ENCODE data around the gene ZC3H15.
"Not testable (repeated sequence)": the region's sequence is repeated elsewhere in the genome, so short reads cannot be mapped to it uniquely, and the experiment has no call there.

Gene ZC3H15

DNA sequence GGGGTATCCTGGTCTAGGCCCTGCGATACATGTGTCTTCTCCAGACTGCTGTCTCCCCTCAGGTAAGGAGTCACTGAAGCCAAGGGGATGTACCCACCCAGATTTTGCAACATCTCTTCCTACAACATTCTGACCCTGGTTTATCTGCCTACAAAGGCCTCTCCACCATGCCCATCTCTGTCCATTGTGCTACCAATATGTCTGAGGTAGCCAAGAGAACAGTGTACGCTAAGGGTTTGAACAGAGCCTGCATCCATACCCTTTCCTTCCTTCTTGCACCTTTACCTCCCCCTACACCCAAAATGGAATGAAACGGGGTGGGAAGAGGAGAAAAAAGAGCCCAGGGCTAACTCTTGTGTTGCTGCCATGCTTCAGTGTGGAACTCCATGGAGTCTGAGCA lies 11.9 kb downstream of the ZC3H15 start:
- Histone ChIP-seq H3K9me3 (ENCODE audit: control insufficient read depth, low read length) (no peaks in the 10 kb centered on the region), H3K36me3 (ENCODE audit: control insufficient read depth, insufficient read depth, low read length, severe bottlenecking) (peaks cover 78% of the 10 kb centered on the region), H3K9ac (ENCODE audit: low read length) (no peak overlapping the region), H3K27me3 (replicated peaks; ENCODE audit: control insufficient read depth, insufficient read depth, low read length) (no peaks in the 10 kb centered on the region), H3K4me3 (ENCODE audit: low read length) (no peak overlapping the region), H3K4me1 (ENCODE audit: control insufficient read depth, insufficient read depth, low read length) (no peaks in the 10 kb centered on the region)
- DNase-seq (ENCODE audit: low read depth): no peak

DNA sequence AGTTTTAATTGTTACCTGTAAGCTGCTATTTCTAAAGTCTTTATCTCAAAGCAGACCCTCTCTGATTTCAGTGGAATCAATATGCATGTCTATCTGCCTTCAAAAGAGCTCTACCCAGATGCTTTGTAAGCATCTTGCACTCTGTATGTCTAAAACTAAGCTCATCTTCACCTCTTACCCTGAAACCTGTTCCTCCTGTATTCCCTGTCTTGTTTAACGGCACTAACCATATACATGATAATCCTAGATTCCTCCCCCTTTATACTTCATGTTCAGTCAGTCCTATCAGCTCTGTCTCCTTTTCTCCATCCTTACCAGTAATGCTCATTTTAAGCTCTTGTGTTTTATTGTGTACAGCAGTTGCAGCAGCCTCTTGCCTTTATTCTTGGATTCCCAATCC lies 12.8 kb downstream of the ZC3H15 start:
- H3K9ac ChIP-seq (ENCODE audit: low read length): no peak overlapping the region
- H3K36me3 ChIP-seq (ENCODE audit: control insufficient read depth, insufficient read depth, low read length, severe bottlenecking): peaks cover 82% of the 10 kb centered on the region
- no peaks in the 10 kb centered on the region for H3K9me3 ChIP-seq (ENCODE audit: control insufficient read depth, low read length)
- peaks cover 2% of the 10 kb centered on the region for H3K4me1 ChIP-seq (ENCODE audit: control insufficient read depth, insufficient read depth, low read length)
- H3K27me3 ChIP-seq (replicated peaks; ENCODE audit: control insufficient read depth, insufficient read depth, low read length): no peaks in the 10 kb centered on the region
- H3K4me3 ChIP-seq (ENCODE audit: low read length): no peak overlapping the region
- DNase-seq (ENCODE audit: low read depth): no peak

DNA sequence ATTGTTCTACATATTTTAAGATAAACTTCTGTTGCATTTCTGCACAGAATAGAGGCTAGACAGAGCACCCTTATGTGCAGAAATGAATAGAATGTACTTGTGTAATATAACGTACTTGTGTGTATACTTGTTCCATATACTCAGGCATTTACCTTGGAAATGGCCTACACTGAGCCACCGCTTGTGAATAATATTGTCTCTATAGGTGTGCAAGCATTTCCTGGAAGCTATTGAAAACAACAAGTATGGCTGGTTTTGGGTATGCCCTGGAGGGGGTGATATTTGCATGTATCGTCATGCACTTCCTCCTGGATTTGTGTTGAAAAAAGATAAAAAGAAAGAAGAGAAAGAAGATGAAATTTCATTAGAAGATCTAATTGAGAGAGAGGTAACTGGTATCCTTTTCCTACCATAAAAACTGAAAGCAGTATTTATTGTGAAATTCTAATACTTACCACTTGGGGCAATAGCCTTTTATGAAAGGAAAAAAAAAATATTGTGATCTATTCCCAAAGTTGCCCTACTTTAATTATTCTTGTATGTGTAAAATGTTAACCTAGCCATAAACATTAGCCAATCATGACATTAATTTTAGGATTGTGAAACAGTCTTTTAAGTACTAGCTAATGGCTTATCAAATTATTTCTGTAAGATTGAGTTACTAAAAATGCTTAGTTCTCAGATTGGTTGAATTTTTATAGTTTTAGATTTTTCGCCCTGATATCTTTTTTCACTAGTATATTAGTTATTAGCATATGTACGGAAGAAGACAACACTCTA lies 18.0 kb downstream of the ZC3H15 start:
- Histone ChIP-seq H3K4me1 (ENCODE audit: control insufficient read depth, insufficient read depth, low read length) (peaks cover 16% of the 10 kb centered on the region), H3K27me3 (replicated peaks; ENCODE audit: control insufficient read depth, insufficient read depth, low read length) (no peaks in the 10 kb centered on the region), H3K9me3 (ENCODE audit: control insufficient read depth, low read length) (no peaks in the 10 kb centered on the region), H3K36me3 (ENCODE audit: control insufficient read depth, insufficient read depth, low read length, severe bottlenecking) (peaks cover 92% of the 10 kb centered on the region), H3K9ac (ENCODE audit: low read length) (peak overlapping the region; percentile 13), H3K4me3 (ENCODE audit: low read length) (no peak overlapping the region)
- DNase-seq (ENCODE audit: low read depth): peak; percentile 78

DNA sequence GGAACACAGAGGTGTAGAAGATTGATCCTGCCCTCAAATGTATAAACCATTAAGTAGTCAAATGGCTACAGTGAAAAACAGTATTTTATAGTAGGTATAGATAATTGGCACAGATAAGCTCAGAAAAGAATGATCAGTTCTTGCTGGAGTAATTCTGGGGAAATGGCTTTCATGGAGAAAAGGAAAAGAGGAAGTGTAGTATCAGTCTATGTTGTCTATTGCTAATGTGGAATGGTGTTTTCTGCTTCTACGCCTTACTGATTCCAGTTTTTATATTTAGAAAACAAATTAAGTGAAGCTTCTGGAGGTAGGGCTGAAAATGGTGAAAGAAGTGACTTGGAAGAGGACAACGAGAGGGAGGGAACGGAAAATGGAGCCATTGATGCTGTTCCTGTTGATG lies 22.2 kb downstream of the ZC3H15 start:
- no peak for DNase-seq (ENCODE audit: low read depth)
- Histone ChIP-seq H3K9me3 (ENCODE audit: control insufficient read depth, low read length) (no peaks in the 10 kb centered on the region), H3K36me3 (ENCODE audit: control insufficient read depth, insufficient read depth, low read length, severe bottlenecking) (peaks cover 84% of the 10 kb centered on the region), H3K4me1 (ENCODE audit: control insufficient read depth, insufficient read depth, low read length) (peaks cover 16% of the 10 kb centered on the region), H3K4me3 (ENCODE audit: low read length) (no peak overlapping the region), H3K27me3 (replicated peaks; ENCODE audit: control insufficient read depth, insufficient read depth, low read length) (no peaks in the 10 kb centered on the region), H3K9ac (ENCODE audit: low read length) (no peak overlapping the region)

DNA sequence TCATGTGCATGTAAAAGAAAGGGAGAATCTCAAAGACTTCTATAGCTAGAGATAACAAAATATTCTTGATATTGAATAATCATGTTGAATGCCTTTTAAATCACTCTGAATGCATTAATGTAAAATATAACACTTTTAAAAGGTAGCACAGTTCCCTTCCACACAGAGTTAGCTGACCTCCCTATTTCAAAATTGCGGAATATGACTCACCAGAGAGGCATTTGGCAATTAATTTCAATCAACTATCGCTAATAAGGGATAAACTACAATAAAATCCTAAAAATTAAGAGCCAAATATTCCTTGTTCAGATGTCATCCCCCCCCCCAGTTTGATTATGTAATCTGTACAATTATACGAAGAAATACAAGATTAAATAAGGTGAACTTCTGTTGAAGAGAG lies 29.3 kb downstream of the ZC3H15 start:
- DNase-seq (ENCODE audit: low read depth): no peak
- H3K36me3 ChIP-seq (ENCODE audit: control insufficient read depth, insufficient read depth, low read length, severe bottlenecking): peaks cover 43% of the 10 kb centered on the region
- no peak overlapping the region for H3K9ac ChIP-seq (ENCODE audit: low read length)
- H3K9me3 ChIP-seq (ENCODE audit: control insufficient read depth, low read length): no peaks in the 10 kb centered on the region
- no peaks in the 10 kb centered on the region for H3K27me3 ChIP-seq (replicated peaks; ENCODE audit: control insufficient read depth, insufficient read depth, low read length)
- peaks cover 9% of the 10 kb centered on the region for H3K4me1 ChIP-seq (ENCODE audit: control insufficient read depth, insufficient read depth, low read length)
- H3K4me3 ChIP-seq (ENCODE audit: low read length): no peak overlapping the region

DNA sequence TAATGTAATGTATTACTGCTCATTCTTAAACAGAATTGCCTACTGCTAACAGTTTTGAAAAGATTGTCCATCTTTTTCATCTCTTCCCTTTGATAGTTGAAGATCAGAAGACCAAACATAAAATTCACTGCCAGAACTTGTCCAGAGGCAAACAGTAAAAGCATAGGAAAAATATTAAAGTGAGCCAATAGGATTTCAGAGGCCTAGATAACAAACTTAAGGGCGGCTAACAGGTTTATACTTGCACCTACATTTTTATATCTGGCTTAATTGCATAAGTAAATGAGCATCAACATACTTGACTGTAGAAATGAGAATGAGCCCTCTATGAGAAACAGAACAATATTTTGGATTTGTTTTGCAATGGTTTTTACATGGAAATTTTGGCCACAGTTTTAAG lies 30.3 kb downstream of the ZC3H15 start:
- H3K36me3 ChIP-seq (ENCODE audit: control insufficient read depth, insufficient read depth, low read length, severe bottlenecking): peaks cover 47% of the 10 kb centered on the region

DNA sequence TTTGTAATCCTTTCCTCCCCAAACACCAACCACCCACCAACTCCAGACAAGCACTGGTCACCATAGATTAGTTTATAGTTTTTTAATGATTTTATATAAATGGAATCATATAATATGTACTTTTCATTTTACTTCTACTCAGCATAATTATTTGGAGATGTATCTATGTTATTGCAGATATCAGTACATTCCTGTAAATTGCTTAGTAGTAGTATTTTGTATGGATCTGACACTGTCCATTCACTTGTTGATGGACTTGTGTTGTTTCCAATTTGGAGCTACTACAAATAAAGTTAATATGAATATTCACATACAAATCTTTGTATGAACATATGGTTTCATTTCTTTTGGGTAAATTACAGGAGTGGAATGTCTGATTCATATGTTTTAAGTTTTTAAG lies 31.0 kb downstream of the ZC3H15 start:
- no peaks in the 10 kb centered on the region for H3K9me3 ChIP-seq (ENCODE audit: control insufficient read depth, low read length)
- peaks cover 43% of the 10 kb centered on the region for H3K36me3 ChIP-seq (ENCODE audit: control insufficient read depth, insufficient read depth, low read length, severe bottlenecking)
- no peak overlapping the region for H3K9ac ChIP-seq (ENCODE audit: low read length)
- peaks cover 9% of the 10 kb centered on the region for H3K4me1 ChIP-seq (ENCODE audit: control insufficient read depth, insufficient read depth, low read length)
- DNase-seq (ENCODE audit: low read depth): peak; percentile 42
- no peak overlapping the region for H3K4me3 ChIP-seq (ENCODE audit: low read length)
- no peaks in the 10 kb centered on the region for H3K27me3 ChIP-seq (replicated peaks; ENCODE audit: control insufficient read depth, insufficient read depth, low read length)

More for the DNA sequence above, 30.3 kb downstream of the ZC3H15 start:
- DNase-seq (ENCODE audit: low read depth): no peak
- no peaks in the 10 kb centered on the region for H3K9me3 ChIP-seq (ENCODE audit: control insufficient read depth, low read length)
- no peak overlapping the region for H3K9ac ChIP-seq (ENCODE audit: low read length)
- peaks cover 9% of the 10 kb centered on the region for H3K4me1 ChIP-seq (ENCODE audit: control insufficient read depth, insufficient read depth, low read length)
- H3K27me3 ChIP-seq (replicated peaks; ENCODE audit: control insufficient read depth, insufficient read depth, low read length): no peaks in the 10 kb centered on the region
- no peak overlapping the region for H3K4me3 ChIP-seq (ENCODE audit: low read length)

DNA sequence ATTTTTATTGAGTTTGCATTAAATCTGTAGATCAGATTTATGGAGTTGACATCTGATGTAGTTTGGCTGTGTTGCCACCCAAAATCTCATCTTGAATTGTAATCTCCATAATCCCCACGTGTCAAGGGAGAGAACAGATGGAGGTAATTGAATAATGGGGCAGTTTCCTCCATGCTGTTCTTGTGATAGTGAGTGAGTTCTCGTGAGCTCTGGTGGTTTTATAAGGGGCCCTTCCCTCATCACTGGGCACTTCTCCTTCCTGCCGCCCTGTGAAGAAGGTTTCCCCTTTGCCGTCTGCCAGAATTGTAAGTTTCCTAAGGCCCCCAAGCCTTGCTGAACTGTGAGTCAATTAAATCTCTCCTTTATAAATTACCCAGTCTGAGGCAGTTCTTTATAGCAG lies 32.2 kb downstream of the ZC3H15 start:
- Histone ChIP-seq H3K4me1 (ENCODE audit: control insufficient read depth, insufficient read depth, low read length) (peaks cover 10% of the 10 kb centered on the region), H3K4me3 (ENCODE audit: low read length) (no peak overlapping the region), H3K27me3 (replicated peaks; ENCODE audit: control insufficient read depth, insufficient read depth, low read length) (no peaks in the 10 kb centered on the region), H3K9me3 (ENCODE audit: control insufficient read depth, low read length) (no peaks in the 10 kb centered on the region), H3K36me3 (ENCODE audit: control insufficient read depth, insufficient read depth, low read length, severe bottlenecking) (peaks cover 35% of the 10 kb centered on the region), H3K9ac (ENCODE audit: low read length) (no peak overlapping the region)
- DNase-seq (ENCODE audit: low read depth): no peak

DNA sequence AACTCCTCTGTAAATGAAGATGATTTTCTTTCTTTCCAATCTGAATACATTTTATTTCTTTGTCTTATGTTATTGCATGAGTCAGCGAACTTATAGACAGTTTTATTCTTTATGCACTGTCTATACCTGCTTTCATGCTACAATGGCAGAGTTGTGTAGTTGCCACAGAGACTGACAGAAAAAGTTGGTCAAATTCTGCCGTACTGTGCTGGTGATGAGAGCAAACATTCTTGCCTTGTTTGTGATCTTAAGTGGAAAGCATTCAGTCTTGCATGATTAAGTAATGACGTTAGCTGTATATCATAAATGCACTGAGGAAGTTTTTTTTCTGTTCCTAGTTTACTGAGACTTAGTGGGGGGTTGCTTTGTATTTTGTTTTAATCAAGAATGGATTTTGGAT lies 32.9 kb downstream of the ZC3H15 start:
- H3K9me3 ChIP-seq (ENCODE audit: control insufficient read depth, low read length): no peaks in the 10 kb centered on the region
- H3K4me3 ChIP-seq (ENCODE audit: low read length): no peak overlapping the region
- no peaks in the 10 kb centered on the region for H3K27me3 ChIP-seq (replicated peaks; ENCODE audit: control insufficient read depth, insufficient read depth, low read length)
- H3K4me1 ChIP-seq (ENCODE audit: control insufficient read depth, insufficient read depth, low read length): peaks cover 16% of the 10 kb centered on the region
- peak; percentile 40 for DNase-seq (ENCODE audit: low read depth)
- H3K36me3 ChIP-seq (ENCODE audit: control insufficient read depth, insufficient read depth, low read length, severe bottlenecking): peaks cover 28% of the 10 kb centered on the region
- no peak overlapping the region for H3K9ac ChIP-seq (ENCODE audit: low read length)

DNA sequence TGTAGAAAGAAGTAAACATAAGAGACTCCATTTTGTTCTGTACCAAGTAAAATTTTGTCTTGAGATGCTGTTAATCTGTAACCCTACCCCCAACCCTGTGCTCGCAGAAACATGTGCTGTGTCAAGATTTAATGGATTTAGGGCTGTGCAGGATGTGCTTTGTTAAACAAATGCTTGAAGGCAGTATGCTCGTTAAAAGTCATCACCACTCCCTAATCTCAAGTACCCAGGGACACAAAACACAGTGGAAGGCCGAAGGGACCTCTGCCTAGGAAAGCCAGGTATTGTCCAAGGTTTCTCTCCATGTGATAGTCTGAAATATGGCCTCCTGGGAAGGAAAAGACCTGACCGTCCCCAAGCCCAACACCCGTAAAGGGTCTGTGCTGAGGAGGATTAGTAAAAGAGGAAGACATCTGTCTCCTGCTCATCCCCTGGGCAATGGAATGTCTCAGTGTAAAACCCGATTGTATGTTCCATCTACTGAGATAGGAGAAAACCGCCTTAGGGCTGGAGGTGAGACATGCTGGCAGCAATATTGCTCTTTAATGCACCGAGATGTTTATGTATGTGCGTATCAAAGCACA lies 35.6 kb downstream of the ZC3H15 start:
- not testable (repeated sequence) for H3K9ac ChIP-seq (ENCODE audit: low read length); H3K27me3 ChIP-seq (replicated peaks; ENCODE audit: control insufficient read depth, insufficient read depth, low read length); DNase-seq (ENCODE audit: low read depth); H3K4me3 ChIP-seq (ENCODE audit: low read length); H3K9me3 ChIP-seq (ENCODE audit: control insufficient read depth, low read length)
- H3K36me3 ChIP-seq (ENCODE audit: control insufficient read depth, insufficient read depth, low read length, severe bottlenecking): peaks cover 24% of the 10 kb centered on the region
- H3K4me1 ChIP-seq (ENCODE audit: control insufficient read depth, insufficient read depth, low read length): peaks cover 13% of the 10 kb centered on the region

DNA sequence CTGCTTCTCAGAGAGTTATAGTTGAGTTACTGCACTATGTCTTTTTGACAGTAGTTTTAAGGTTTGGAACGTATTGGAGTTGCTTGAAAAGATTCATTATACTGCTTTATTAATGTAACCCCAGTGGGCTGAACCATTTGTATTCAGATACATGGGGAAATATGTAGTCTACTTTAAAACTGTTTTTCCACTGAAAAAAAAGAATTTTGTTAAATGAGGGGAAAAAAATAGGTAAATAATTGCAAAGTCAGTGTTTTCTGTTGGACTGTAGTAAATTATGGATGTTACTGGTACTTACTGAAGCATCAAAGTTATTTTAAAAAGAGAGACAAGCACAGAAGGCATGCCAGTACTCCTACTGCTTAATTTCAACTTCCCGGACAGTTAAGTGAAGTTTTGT lies 36.4 kb downstream of the ZC3H15 start:
- DNase-seq (ENCODE audit: low read depth): no peak

More for the DNA sequence above, 36.4 kb downstream of the ZC3H15 start:
- Histone ChIP-seq H3K4me3 (ENCODE audit: low read length) (no peak overlapping the region), H3K9me3 (ENCODE audit: control insufficient read depth, low read length) (no peaks in the 10 kb centered on the region), H3K4me1 (ENCODE audit: control insufficient read depth, insufficient read depth, low read length) (peaks cover 13% of the 10 kb centered on the region), H3K27me3 (replicated peaks; ENCODE audit: control insufficient read depth, insufficient read depth, low read length) (no peaks in the 10 kb centered on the region), H3K36me3 (ENCODE audit: control insufficient read depth, insufficient read depth, low read length, severe bottlenecking) (peaks cover 20% of the 10 kb centered on the region), H3K9ac (ENCODE audit: low read length) (no peak overlapping the region)

All from adipocyte (in vitro differentiated cells).